Kidney epithelial cell (primary cell): ENCODE data around the gene GPR143. TPM values are rescaled to one million over a fixed set of nuclear protein-coding genes. Genes with fewer than 3 reads are reported as not detected.

Experiments used
- DNase-seq: peaks from one replicate; pipeline ENCODE4 v3.0.0-alpha.2; 2010; ENCODE audit warnings: low read depth
- H3K27me3 ChIP-seq: 2 replicates; pipeline ENCODE4 v1.6.0; 2011; ENCODE audit warnings: low read length; ENCODE audit not compliant: control insufficient read depth, insufficient read depth
- H3K36me3 ChIP-seq: 2 replicates; pipeline ENCODE4 v1.5.1; 2011; ENCODE audit warnings: low read length; ENCODE audit not compliant: control insufficient read depth, insufficient read depth
- H3K4me3 ChIP-seq: 2 replicates; pipeline ENCODE4 v1.5.1; 2011; ENCODE audit warnings: low read depth, mild to moderate bottlenecking, control low read depth, low read length
- total RNA-seq: library from RNA; depleted of rRNA; stranded (reverse); fragments of >200 nt; gene quantifications from 2 replicates; pipeline ENCODE4 v1.2.3, GENCODE V29; 2015
- TF ChIP-seq, protein P1 (sequence below): IDR thresholded peaks from 2 replicates; pipeline ENCODE4 v1.5.1; 2011; ENCODE audit warnings: mild to moderate bottlenecking, moderate library complexity, low read length, control low read depth, inconsistent platforms; ENCODE audit not compliant: insufficient read depth, poor library complexity, severe bottlenecking

Gene GPR143
- total RNA-seq, 1 donor from 2014 or later, result 18.7 TPM

DNA sequence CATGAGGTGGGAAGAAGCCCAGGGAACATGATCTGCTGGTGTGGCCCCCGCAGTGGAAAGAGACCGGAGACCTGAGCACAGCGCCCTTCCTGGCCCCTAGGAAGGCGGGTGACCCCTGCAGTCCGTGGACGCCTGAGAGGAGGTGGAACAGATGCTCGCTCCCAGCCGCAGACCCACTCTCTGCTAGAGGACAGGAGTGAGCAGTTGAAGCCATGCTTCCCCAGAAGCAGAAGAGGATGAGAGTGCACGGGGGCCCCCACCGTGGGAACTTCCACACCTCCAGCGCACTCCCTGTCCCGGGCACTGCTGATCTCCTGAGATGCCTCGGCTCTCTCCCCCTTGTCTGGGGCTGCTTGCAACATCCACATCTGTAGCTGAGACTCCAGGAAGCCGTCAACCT, 62.2 kb downstream of the GPR143 start:
- H3K27me3 ChIP-seq, result no peaks in the 10 kb centered on the region
- no peak for DNase-seq
- H3K4me3 ChIP-seq, result no peak overlapping the region
- TF ChIP-seq, protein P1, sequence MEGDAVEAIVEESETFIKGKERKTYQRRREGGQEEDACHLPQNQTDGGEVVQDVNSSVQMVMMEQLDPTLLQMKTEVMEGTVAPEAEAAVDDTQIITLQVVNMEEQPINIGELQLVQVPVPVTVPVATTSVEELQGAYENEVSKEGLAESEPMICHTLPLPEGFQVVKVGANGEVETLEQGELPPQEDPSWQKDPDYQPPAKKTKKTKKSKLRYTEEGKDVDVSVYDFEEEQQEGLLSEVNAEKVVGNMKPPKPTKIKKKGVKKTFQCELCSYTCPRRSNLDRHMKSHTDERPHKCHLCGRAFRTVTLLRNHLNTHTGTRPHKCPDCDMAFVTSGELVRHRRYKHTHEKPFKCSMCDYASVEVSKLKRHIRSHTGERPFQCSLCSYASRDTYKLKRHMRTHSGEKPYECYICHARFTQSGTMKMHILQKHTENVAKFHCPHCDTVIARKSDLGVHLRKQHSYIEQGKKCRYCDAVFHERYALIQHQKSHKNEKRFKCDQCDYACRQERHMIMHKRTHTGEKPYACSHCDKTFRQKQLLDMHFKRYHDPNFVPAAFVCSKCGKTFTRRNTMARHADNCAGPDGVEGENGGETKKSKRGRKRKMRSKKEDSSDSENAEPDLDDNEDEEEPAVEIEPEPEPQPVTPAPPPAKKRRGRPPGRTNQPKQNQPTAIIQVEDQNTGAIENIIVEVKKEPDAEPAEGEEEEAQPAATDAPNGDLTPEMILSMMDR, result no peak
- no peaks in the 10 kb centered on the region for H3K36me3 ChIP-seq

DNA sequence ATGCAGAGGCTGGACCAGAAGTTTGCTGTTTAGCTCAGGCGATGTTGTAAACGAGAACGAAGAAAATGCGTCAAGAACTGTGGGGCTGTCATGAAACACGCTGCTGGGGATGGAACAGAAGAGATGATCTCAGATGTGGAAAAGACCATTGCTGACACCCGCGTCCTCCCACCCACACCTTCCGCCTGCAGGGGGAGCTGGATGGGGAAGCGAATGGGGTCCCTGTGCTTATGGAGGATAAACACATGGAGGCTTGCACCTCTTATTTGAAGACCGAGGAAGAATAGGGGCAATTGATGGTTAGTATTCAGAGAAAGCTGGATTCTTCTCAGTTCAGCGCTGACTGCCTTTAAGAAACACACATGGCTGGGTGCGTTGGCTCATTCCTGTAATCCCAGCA, 63.9 kb downstream of the GPR143 start:
- Histone ChIP-seq H3K27me3 (no peaks in the 10 kb centered on the region), H3K36me3 (no peaks in the 10 kb centered on the region), H3K4me3 (no peak overlapping the region)
- TF ChIP-seq, protein P1, result no peak
- DNase-seq, result no peak

DNA sequence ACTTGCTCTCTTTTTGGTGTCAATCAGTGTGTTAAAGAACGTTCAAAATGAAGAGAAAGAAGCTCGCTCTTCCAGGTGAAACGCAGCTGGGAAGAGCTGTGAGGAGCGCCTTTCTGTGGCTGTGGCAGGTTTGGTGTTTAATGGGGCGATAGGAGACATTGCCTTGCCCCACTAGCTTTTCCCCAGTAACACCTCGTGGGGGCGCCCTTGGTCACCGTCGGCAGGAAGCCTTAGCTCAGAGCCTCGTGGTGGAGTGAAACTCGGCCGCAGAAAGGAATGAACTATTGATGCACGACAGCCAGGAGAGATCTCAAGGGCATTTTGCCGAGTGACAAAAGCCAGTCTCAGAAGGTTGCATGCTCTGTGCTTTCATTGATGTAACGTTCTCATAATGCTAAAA, 65.1 kb downstream of the GPR143 start:
- TF ChIP-seq, protein P1, result peak; percentile 9
- Histone ChIP-seq H3K4me3 (no peak overlapping the region), H3K27me3 (no peaks in the 10 kb centered on the region), H3K36me3 (no peaks in the 10 kb centered on the region)
- no peak for DNase-seq

DNA sequence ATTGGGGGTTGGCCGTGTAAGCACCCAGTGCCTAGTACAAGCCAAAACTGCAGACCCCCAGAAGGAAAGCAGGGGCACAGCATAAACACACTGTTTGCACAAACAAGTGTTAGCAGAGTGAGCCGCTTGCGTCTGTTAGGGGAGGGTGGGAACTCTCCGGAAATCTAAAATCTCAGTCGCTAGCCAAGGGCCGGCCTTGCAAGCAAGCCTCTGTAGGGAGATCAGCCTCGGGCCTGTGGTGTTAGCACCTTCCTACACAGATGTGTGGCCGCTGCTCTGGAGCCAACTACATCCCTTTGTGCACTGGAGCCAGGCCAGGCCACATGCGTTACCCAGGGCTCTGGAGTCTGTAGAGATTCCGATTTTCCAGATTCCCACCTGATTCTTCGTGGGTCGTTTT, 67.1 kb downstream of the GPR143 start:
- Histone ChIP-seq H3K27me3 (no peaks in the 10 kb centered on the region), H3K36me3 (no peaks in the 10 kb centered on the region), H3K4me3 (no peak overlapping the region)
- TF ChIP-seq, protein P1, result no peak
- no peak for DNase-seq

DNA sequence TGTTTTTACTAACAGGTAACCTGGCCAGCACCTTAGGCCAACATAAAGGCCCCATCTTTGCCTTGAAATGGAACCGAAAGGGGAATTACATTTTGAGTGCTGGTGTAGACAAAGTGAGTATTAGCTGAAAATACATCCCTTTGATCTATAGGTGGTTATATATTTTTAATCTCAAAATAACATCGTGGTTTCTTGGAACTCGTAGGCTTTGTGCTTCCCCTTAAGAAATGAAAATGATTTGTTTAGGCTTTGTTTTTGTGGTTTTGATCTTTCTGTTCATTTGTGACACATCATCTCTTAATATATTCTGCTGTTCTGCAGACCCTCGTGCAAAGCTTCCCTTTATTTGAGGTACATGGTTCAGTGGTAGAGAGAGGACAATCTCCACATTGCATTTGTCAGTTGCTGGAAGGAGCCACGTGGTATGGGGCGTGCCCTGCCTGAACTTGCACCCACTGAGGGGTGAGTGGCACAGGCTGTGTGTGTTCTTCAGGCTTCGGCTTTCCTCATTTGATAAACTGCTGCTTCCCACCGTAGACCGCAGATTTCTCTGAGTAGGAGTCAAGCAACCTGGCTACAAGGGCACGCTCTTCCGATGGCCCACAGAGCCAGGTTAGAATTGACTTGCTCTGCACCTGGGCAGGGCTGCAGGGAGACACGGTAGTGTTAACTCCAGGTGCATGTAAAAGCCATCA, 72.2 kb downstream of the GPR143 start:
- TF ChIP-seq, protein P1, result no peak
- H3K4me3 ChIP-seq, result no peak overlapping the region

DNA sequence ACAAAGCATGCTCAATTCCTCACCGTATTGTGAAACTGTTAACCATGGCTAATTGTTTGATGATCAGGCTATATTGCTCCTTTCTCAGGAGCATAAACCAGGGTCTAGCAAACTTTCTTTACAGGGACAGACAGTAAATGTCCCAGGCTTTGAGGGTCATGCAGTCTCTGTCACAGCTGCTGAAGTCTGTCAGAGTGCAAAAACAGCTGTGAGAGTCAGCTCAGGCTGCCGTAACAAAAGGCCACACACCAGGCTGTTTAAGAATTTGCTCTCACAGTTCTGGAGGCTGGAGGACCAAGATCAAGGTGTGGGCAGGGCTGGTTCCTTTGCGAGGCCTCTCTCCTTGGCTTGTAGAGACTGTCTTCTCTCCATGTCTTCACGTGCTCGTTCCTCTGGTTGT, 75.6 kb downstream of the GPR143 start:
- TF ChIP-seq, protein P1, result no peak
- no peak for DNase-seq
- H3K4me3 ChIP-seq, result no peak overlapping the region
- H3K36me3 ChIP-seq, result no peaks in the 10 kb centered on the region
- H3K27me3 ChIP-seq, result no peaks in the 10 kb centered on the region

More for the DNA sequence above, 72.2 kb downstream of the GPR143 start:
- no peak for DNase-seq
- Histone ChIP-seq H3K27me3 (no peaks in the 10 kb centered on the region), H3K36me3 (no peaks in the 10 kb centered on the region)
